COR-L47 (cell line): ENCODE data around the gene CNOT4.

ENCODE experiments used
- DNase-seq: peaks from one replicate; lab custom pipeline; 2025; lab: John Stamatoyannopoulos, UW

Gene CNOT4, protein sequence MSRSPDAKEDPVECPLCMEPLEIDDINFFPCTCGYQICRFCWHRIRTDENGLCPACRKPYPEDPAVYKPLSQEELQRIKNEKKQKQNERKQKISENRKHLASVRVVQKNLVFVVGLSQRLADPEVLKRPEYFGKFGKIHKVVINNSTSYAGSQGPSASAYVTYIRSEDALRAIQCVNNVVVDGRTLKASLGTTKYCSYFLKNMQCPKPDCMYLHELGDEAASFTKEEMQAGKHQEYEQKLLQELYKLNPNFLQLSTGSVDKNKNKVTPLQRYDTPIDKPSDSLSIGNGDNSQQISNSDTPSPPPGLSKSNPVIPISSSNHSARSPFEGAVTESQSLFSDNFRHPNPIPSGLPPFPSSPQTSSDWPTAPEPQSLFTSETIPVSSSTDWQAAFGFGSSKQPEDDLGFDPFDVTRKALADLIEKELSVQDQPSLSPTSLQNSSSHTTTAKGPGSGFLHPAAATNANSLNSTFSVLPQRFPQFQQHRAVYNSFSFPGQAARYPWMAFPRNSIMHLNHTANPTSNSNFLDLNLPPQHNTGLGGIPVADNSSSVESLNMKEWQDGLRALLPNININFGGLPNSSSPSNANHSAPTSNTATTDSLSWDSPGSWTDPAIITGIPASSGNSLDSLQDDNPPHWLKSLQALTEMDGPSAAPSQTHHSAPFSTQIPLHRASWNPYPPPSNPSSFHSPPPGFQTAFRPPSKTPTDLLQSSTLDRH

DNA sequence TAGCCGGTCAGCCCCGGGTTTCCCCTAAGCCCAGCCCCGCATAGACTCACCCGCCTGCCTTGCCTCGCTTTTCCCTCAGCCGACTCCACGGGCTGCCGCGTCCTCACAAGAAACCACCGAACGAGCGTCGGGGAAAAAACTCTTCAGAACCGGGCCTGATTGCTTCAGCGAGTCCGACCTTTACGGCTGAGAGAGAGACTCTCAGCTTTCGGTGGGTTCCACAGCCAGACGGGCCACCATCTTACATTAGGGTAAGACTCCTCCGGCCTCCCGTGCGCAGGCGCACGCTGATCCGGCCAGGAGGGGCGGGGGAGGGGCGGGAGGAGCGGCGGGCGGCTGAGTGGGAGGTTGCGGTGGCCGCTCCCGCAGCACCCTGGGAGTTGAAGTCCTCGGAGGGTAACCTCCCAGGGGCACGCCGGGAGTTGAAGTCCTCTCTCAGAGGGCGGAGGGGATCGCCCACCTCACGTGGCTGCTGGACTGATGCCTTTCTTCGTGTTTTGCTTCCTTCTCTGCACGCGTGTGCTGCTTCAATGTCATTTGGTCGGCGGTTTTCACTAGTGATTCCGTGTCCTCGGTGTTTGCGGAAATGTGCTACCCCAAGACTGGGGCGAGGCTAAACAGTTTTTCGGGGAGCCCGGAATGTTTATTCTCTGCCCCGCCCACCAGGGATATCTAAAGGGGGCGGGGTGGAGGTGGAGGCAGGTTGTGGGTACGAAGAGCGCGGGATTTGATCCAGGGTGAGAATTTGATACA, at the start of gene CNOT4:
CNOT4 (minus strand) TSS at position 264 of the 753 bp plus-strand sequence. CDS start 71,771 bp downstream, outside the sequence.
- DNase-seq: peak; percentile 94

DNA sequence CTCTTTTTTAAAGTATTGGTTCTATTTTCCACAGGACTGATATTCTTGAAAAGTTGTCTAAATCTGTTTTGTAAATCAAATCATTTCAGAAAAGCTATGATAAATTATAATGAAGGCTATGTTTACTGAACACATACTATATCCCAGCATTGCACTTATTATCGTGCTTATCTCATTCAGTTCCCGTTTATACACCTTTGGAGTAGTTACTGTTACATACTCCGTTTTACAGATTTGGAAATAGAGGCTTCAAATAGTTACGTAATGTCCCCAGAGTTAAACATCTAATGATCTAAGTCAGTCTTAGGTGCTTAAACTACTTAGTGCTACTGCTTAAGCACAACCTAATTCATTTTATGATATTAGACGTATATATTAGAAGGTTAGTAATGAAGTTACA, 49.0 kb upstream of the CNOT4 start:
- DNase-seq: no peak

DNA sequence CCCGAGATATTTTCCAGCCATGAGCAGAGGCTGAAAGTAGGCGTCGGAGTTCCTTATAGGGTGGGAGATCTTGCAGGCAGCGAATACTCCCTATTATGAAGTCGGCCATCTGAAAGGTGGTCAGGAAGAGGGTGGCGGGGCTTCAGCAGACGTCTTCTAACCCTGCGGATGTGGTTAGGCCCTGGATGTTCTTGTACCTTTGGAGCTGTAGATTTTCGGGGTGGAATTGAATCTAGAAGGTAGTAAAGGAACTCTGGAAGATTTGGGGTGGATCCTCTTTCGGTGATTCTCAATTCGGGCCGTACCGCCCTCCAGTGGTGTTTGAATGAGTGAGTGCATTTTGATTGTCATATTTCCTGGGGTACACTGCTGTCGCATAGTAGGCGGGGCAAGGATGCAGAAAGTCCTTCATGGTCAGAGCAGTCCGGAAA, 48.5 kb upstream of the CNOT4 start:
- peak; percentile 82 for DNase-seq

DNA sequence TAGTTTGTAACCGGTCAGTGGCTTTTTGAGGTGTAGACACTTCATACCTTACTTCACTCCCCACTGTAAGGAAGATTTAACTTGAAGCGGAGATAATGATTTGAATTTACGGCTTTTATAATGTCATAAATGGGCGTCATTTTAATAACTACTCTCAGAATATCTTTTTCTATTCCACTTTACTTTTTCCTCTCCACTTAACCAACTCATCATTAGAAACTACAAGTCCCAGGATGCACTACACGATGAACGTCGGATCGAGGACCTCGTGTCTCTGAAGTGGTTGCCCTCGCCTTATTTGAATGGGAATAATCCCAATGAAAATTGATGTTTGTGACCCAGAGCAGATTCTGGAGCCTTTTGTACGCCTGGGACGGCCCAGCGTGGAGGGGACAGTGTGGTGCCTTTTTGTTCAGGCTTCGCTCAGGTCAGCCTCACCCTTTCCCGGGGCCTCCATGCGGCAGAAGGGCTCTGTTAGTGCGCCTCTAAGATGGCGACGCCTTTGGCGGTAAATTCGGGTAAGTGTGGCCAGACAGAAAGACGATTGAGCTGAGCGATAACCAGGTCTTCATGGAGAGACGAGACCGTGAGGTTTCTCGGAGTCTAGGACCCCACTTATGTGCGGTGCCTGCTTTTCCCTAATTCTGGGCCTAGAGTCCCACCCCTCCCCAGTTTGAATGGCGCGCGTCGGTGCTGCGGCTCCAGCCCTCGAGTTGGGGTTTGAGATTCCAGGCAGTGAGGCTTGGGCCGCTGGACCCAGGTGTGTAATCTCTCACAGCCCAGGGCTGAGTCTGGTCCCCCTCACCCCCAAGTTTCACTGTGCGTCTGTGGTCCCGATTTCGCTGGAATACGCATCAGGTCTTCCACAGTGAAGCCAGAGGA, 47.8 kb upstream of the CNOT4 start, which contains the start of gene NUP205:
NUP205 (plus strand) TSS at position 463 of the 882 bp plus-strand sequence; CDS start at position 491, 28 bp downstream.
- peak; percentile 79 for DNase-seq

DNA sequence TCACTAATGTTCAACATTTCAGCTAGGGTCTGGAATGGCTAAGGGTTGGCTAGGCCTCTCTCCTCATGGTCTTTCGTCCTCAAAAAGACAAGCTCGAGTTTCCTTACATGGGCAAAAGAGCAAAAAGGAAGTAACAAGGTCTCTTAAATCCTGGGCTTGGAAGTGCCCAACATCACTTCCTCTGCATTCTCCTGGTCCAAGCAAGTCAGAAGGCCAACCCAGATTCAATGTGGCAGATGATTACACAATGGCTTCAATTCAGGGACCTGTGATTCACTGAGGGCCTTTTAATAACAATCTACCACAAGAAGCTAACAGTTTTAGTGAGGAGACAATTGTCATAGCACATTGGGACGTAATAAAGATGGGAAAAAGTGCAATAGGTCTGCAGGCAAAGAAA, 43.4 kb upstream of the CNOT4 start:
- DNase-seq: no peak

DNA sequence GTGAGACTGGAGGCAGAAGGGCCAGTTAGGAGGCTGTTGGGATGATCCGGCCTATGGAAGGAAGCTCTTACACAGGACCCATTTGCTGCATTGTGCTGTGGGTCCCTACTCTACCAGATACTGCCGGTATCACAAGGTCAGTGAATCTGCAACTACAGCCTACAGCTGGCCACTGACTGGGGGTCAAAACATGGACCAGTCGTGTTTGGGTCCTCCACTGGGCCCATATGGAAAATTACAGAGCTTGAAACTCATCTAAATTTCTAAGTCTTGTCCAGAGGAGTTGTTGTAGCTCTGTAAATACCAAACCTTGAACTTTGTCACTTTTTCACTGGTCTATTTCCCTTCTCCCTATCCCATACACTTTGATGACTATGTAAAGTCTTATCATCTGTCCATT, 42.2 kb upstream of the CNOT4 start:
- DNase-seq: no peak

DNA sequence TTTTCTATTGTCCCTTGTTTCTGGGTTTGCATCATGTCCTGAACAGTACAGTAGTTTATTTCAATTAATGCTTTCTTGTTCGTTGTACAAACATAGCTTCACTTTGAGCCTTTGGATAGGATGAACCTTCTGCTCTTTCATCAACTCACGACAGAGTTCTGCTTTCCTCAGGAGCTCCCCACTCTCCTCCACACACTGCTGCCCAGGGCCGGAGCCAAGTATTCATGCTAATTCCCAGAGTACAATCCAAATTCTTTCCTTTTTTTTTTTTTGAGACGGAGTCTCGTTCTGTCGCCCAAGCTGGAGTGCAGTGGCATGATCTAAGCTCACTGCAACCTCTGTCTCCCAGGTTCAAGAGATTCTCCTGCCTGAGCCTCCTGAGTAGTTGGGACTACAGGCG, 40.3 kb upstream of the CNOT4 start:
- no peak for DNase-seq

DNA sequence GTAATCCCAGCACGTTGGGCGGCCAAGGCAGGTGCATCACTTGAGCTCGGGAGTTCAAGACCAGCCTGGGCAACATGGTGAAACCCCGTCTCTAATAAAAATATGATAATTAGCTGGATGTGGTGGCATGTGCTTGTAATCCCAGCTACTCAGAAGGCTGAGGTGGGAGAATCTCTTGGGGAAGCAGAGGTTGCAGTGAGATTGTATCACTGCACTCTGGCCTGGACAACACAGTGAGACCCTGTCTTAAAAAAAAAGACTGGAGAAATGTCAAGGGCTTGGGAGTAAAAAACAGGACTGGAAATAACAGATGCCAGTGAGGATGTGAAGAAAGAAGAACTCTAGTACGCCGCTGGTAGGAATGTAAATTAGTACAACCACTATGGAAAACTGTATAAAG, 31.1 kb upstream of the CNOT4 start:
- DNase-seq: no peak

DNA sequence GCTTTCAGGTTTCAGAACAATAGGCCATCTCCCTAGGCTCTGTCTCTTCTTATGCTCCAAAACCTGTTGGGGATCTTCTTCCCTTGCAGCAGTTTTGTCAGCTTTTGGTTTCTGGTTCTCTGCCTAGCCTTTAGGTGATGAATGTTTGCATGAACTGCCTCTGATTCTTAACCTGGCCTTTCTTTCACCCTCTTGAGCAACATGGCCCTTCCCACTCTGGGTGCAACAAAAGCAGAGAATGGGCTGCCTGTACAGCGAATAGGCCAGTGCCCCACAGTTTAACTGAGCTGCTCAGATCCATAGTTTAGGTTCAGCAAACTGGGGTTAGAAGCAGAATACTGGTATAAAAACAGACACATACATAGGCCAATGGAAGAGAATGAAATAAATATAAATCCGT, 29.7 kb upstream of the CNOT4 start:
- no peak for DNase-seq

DNA sequence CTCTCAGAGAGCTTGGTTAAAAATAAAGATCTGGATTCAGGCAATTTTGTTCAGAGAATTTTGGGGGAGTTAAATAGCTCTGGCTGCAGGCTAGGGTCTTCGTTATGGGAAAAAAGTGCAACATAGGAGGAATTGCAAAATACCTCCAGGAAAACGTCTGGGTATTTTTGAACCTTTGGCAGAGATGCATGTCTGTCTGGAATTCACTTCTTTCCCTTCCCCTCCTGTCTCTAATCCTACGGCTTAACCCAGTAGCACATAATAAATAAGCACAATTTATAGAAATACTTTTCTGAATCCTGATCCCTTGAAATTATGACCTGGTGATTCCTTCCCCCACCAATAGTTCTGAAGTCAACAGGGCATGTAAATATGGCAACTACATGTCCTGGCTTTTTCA, 28.5 kb upstream of the CNOT4 start:
- no peak for DNase-seq

DNA sequence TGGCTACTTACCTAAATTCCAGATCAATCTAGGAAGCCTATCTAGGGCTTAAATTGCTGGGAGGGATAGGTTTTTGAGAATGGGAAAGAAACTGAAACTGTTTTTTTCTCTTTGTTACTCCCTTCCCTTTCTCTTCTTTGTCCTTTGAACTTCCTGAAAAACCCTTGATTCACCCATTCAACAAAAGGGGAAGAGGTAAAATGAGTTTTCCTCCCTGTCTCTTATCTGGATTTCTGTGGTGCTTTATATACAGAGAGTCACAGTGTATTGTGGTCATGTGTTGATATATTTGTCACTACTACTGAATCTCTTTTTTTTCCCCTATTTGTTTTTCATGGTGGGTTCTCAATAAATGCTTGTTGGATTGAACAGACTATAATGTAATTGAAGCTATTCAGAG, 28.0 kb upstream of the CNOT4 start:
- no peak for DNase-seq

DNA sequence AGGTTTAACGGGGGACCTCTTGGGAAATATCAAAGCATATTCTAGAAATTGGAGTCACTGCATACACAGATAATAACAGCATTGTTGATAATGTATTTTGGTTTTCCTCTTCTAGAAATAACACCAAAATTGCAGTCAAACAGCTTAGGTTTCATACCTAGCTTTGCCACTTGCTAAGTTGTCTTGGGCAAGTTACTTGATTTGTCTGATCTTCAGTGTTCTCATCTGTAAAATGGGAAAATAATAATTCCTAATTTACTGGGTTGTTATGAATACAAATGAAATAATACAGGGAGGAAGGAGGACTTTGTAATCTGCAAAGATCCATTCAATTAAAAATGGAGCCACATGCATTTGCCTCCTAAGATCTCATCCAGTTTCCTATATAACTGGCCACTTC, 27.6 kb upstream of the CNOT4 start:
- no peak for DNase-seq

DNA sequence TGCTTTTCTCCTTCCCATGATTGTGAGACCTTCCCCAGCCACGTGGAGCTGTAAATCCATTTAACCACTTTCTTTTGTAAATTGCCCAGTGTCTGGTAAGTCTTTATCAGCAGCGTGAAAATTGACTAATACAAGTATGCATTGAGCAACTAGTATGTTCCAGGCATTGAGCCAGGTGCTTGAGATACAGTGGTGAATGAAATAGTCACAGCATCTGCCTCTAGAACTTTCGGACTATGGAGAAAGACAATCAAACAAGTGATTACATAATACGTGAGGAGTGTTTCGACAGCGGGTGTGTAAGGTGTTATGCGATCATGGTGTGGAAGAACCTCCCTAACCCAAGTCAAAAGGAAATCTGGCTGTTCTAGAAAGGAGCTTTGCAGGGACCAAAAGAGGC, 26.2 kb upstream of the CNOT4 start:
- no peak for DNase-seq

DNA sequence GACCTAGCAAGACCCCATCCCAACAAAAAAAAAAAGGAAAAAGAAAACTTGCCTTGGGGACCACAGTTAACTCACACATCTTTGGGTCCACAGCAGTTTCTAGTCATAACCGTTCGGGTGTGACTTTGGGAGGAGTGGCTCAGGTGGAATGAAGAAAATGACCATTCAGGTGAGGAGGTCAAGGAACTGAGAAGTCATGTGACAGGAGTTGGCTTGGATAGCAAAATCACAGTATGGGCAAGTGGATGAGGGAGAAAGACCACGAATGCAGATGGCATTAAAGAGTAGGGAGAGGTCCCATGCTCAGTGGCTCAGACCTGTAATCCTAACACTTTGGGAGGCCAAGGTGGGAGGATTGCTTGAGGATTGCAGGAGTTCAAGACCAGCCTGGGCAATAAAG, 17.1 kb upstream of the CNOT4 start:
- no peak for DNase-seq

DNA sequence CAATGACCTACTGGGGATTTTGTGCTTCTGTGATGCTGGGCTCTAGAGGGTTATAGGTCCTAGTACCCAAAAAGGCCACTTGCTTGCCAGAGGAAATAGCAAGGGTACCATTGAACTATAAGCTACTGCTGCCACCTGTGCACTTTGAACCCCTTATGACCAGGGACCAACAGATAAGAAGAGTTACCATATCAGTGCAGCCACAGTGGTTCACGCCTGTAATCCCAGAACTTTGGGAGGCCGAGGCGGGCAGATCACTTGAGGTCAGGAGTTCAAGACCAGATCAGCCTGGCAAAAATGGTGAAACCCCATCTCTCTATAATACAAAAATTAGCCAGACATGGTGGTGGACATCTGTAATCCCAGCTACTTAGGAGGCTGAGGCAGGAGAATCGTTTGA, 15.5 kb upstream of the CNOT4 start:
- DNase-seq: no peak

DNA sequence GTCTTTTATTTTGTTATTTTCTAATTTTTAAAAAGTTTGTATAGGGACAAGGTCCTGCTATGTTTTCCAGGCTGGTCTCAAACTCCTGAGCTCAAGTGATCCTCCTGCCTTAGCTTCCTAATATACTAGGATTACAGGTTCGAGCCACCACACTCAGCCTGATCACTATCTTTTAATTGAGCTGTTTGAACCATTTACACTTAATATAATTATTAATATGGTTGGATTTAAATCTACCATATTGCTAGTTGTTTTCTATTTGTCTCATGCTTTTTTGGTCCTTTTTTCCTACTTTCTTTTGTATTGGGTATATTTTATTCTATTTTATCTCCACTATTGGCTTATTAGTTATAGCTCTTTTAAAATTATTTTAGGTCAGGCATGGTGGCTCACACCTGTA, 13.2 kb upstream of the CNOT4 start:
- no peak for DNase-seq

DNA sequence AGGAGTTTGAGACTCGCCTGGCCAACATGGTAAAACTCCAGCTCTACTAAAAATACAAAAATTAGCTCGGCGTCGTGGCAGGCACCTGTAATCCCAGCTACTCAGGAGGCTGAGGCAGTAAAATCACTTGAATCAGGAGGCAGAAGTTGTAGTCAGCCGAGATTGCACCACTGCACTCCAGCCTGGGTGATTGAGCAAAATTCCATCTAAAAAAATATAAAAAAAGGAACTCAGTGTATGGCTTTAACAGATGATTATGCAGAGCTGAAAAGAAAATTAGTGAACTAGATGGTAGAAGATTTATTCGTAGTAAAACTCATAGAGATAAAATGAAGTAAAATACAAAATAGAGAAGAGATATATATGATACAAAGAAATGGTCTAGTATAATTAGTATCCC, 12.6 kb upstream of the CNOT4 start:
- no peak for DNase-seq

DNA sequence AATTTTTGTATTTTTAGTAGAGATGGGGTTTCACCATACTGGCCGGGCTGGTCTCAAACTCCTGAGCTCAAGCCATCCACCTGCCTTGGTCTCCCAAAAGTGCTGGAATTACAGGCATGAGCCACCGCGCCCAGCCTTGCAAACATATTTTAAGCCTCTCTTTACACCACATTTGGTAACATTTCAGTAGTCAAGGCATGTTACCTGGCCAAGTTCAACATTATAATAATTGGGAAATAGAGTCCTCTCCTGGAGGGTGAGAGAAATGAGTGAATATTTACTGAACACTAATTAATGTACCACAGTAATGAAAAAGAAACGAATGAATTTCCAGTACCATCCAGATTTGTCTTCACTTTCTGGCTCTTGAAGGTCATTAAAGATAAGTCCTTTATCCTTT, 10.0 kb upstream of the CNOT4 start:
- DNase-seq: no peak

DNA sequence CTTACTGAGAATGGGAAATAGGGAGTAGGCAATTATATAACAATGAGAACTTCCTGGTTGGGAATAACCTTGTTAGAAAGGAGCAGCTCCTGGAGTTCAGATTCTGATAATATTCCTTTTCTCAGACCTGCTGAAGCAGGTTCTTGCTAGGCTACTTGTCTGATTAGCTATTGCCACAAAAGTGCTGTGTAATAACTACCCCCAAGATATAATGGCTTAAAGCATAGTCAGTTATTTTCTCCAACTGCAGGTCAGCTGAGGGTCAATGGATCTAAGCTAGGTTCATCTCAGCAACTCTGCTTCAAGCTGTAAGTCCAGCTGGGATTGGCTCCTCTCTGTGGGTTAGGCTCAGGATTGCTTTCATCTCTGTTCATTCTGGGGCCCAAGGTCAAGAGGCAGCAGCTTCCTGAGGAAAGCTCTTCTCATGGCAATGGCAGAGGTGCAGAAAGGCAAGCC, 9.4 kb upstream of the CNOT4 start:
- DNase-seq: no peak

DNA sequence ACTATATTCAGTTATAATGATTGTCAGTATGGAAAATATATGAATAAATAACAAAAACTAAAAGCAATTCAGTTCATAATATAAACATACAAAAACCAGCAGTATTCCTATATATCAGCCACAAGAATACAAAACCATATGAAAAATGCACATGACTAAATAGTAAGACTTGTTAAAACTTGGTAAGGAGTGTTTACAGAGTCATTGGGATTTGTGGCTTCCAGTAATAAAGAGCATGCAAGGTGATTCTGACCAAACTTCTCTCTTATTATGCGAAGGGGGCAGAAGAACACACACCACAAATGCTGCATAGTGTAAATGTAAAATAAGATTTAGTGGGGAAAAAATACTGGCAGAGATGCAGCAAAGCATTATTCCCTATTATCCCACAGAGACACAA, 8.8 kb upstream of the CNOT4 start:
- DNase-seq: no peak

DNA sequence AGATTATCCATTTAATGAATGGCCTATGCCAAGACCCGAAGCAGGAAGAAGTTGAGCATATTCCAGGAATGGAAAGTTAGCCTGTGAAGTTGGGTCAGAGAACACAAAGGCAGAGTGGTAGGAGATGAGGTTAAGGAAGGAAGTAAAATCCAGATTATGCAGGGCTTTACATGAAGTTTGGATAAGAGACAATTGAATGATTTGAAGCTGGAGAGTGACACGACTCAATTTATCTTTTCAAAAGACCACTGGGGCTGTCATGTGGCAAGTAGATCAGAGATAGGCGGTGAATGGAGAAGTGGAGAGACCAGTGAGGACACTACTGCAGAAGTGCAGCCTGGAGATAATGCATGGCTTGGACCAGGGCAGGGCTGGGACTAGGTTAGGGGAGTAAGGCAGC, 7.2 kb upstream of the CNOT4 start:
- DNase-seq: no peak

DNA sequence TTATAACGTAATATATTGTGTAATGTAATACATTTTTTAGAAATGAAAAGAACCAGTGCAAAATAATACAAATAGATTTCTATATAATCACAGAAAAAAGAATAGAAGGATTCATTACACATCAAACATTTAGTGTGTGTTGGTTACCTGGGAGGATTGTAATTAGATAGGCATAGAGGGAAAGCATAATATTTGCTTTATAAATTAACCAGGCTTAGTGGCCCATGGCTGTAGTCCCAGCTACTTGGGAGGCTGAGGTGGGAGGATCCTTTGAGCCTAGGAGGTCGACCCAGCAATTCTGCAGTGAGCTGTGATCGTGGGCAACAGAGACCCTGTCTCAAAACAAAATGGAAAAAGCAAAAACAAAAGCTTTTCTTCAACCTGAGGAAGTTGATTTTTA, 5.0 kb upstream of the CNOT4 start:
- DNase-seq: no peak
